Measurements from ENCODE around the gene TMEM239.

TMEM239 gene

GRCh38 chr20:2817341-2817726 is 1.2 kb downstream of the TMEM239 start:
- TF ChIP-seq POLR2AphosphoS5 (IDR thresholded peaks at IDR 0.05; ENCODE audit: low read depth, low read length) (no peak), FOXP2 (optimal IDR thresholded peaks at IDR 0.05; ENCODE audit: borderline replicate concordance, extremely low read depth, extremely low read length, insufficient read depth) (no peak)

- no peak for TF ChIP-seq POLR2AphosphoS5 (IDR thresholded peaks at IDR 0.05; ENCODE audit: low read depth, low read length)
- no peak for TF ChIP-seq REST (IDR thresholded peaks at IDR 0.05; ENCODE audit: insufficient read depth in 1 of 2, low read depth in 2 of 2, low read length in 2 of 2)
- no peak for TF ChIP-seq FOXP2 (optimal IDR thresholded peaks at IDR 0.05; ENCODE audit: borderline replicate concordance, extremely low read depth, extremely low read length, insufficient read depth)
- TF ChIP-seq TAF1 (IDR thresholded peaks at IDR 0.05; ENCODE audit: borderline replicate concordance, insufficient read depth, low read length) = no peak
- TF ChIP-seq SIN3A (IDR thresholded peaks at IDR 0.05; ENCODE audit: borderline replicate concordance, insufficient read depth, low read length) = no peak
These were observed 1.9 kb downstream of the TMEM239 start for GRCh38 chr20:2817891-2818595.

- TF ChIP-seq FOXP2 (optimal IDR thresholded peaks at IDR 0.05; ENCODE audit: borderline replicate concordance, extremely low read depth, extremely low read length, insufficient read depth) (no peak), SIN3A (IDR thresholded peaks at IDR 0.05; ENCODE audit: borderline replicate concordance, insufficient read depth, low read length) (no peak), TAF1 (IDR thresholded peaks at IDR 0.05; ENCODE audit: borderline replicate concordance, insufficient read depth, low read length) (no peak), POLR2AphosphoS5 (IDR thresholded peaks at IDR 0.05; ENCODE audit: low read depth, low read length) (no peak), REST (IDR thresholded peaks at IDR 0.05; ENCODE audit: insufficient read depth in 1 of 2, low read depth in 2 of 2, low read length in 2 of 2) (no peak)
These were observed 4.1 kb downstream of the TMEM239 start for GRCh38 chr20:2820084-2820895.

- TF ChIP-seq FOXP2 (optimal IDR thresholded peaks at IDR 0.05; ENCODE audit: borderline replicate concordance, extremely low read depth, extremely low read length, insufficient read depth) (no peak), SIN3A (IDR thresholded peaks at IDR 0.05; ENCODE audit: borderline replicate concordance, insufficient read depth, low read length) (no peak), POLR2AphosphoS5 (IDR thresholded peaks at IDR 0.05; ENCODE audit: low read depth, low read length) (no peak), REST (IDR thresholded peaks at IDR 0.05; ENCODE audit: insufficient read depth in 1 of 2, low read depth in 2 of 2, low read length in 2 of 2) (no peak), TAF1 (IDR thresholded peaks at IDR 0.05; ENCODE audit: borderline replicate concordance, insufficient read depth, low read length) (no peak)
These were observed 5.0 kb downstream of the TMEM239 start for GRCh38 chr20:2820896-2821869.

- TF ChIP-seq TAF1 (IDR thresholded peaks at IDR 0.05; ENCODE audit: borderline replicate concordance, insufficient read depth, low read length) (no peak), FOXP2 (optimal IDR thresholded peaks at IDR 0.05; ENCODE audit: borderline replicate concordance, extremely low read depth, extremely low read length, insufficient read depth) (no peak), REST (IDR thresholded peaks at IDR 0.05; ENCODE audit: insufficient read depth in 1 of 2, low read depth in 2 of 2, low read length in 2 of 2) (no peak), SIN3A (IDR thresholded peaks at IDR 0.05; ENCODE audit: borderline replicate concordance, insufficient read depth, low read length) (no peak)
These were observed 5.9 kb downstream of the TMEM239 start for GRCh38 chr20:2822073-2822472.

Data from PFSK-1 (cell line).